Mucosa of rectum (tissue), 2 donors: Measurements from ENCODE around the gene PRR29.
A peak's percentile ranks its signal among the peaks of the same experiment; 100 is the strongest.
"Not testable (repeated sequence)": the region's sequence is repeated elsewhere in the genome, so short reads cannot be mapped to it uniquely, and the experiment has no call there.

Experiments used
- H3K27ac ChIP-seq, 2 donors: one replicate each; pipeline ENCODE4 v1.7.0; 2013; ENCODE audit warnings: inconsistent platforms in 2 of 2, low read depth in 2 of 2, low read length in 2 of 2
- H3K27me3 ChIP-seq, 2 donors: one replicate each; pipeline ENCODE4 v1.7.0; 2013; ENCODE audit warnings: low read length in 2 of 2; ENCODE audit not compliant: control insufficient read depth in 2 of 2, insufficient read depth in 2 of 2
- H3K36me3 ChIP-seq, 2 donors: one replicate each; pipeline ENCODE4 v1.7.0; 2013; ENCODE audit warnings: low read length in 2 of 2; ENCODE audit not compliant: control insufficient read depth in 2 of 2, insufficient read depth in 2 of 2
- H3K4me1 ChIP-seq, 2 donors: one replicate each; pipeline ENCODE4 v1.7.0; 2013; ENCODE audit warnings: low read length in 2 of 2, mild to moderate bottlenecking in 1 of 2; ENCODE audit not compliant: control insufficient read depth in 2 of 2, insufficient read depth in 2 of 2
- H3K4me3 ChIP-seq, 2 donors: one replicate each; pipeline ENCODE4 v1.7.0; 2013; ENCODE audit warnings: low read length in 2 of 2
- H3K9ac ChIP-seq, 2 donors: one replicate each; pipeline ENCODE4 v1.7.0; 2013; ENCODE audit warnings: low read length in 2 of 2, low read depth in 1 of 2, mild to moderate bottlenecking in 1 of 2
- H3K9me3 ChIP-seq, 2 donors: one replicate each; pipeline ENCODE4 v1.7.0; 2013; ENCODE audit warnings: low read length in 2 of 2; ENCODE audit not compliant: control insufficient read depth in 2 of 2
- donor health status: healthy.
- donor health status: Normal muscosa, but diverticular disease.

Gene PRR29

GRCh38 chr17:64004903-64005733 lies 7.0 kb downstream of the PRR29 start:
- peaks cover 4 to 11% of the 10 kb centered on the region in 2 donors for H3K4me1 ChIP-seq
- H3K4me3 ChIP-seq: no peak overlapping the region
- H3K27me3 ChIP-seq: no peaks in the 10 kb centered on the region
- H3K27ac ChIP-seq: no peak overlapping the region
- no peaks in the 10 kb centered on the region for H3K36me3 ChIP-seq
- H3K9me3 ChIP-seq: no peaks in the 10 kb centered on the region
- H3K9ac ChIP-seq: no peak overlapping the region

GRCh38 chr17:64005734-64006167 lies 7.6 kb downstream of the PRR29 start:
- Histone ChIP-seq H3K9me3 (no peaks in the 10 kb centered on the region), H3K27me3 (no peaks in the 10 kb centered on the region), H3K4me1 (peaks cover 4 to 11% of the 10 kb centered on the region in 2 donors), H3K36me3 (no peaks in the 10 kb centered on the region), H3K27ac (no peak overlapping the region), H3K9ac (no peak overlapping the region), H3K4me3 (no peak overlapping the region)

GRCh38 chr17:64006361-64007088 lies 8.4 kb downstream of the PRR29 start:
- peaks cover 4 to 11% of the 10 kb centered on the region in 2 donors for H3K4me1 ChIP-seq
- no peak overlapping the region for H3K9ac ChIP-seq
- H3K36me3 ChIP-seq: no peaks in the 10 kb centered on the region
- H3K4me3 ChIP-seq: no peak overlapping the region
- H3K27me3 ChIP-seq: no peaks in the 10 kb centered on the region
- H3K27ac ChIP-seq: no peak overlapping the region
- H3K9me3 ChIP-seq: no peaks in the 10 kb centered on the region

GRCh38 chr17:64007089-64007837 lies 9.1 kb downstream of the PRR29 start:
- H3K4me1 ChIP-seq: peaks cover 4 to 11% of the 10 kb centered on the region in 2 donors

GRCh38 chr17:64007838-64008282 lies 9.7 kb downstream of the PRR29 start:
- Histone ChIP-seq H3K4me1 (peaks cover 4 to 11% of the 10 kb centered on the region in 2 donors), H3K27ac (no peak overlapping the region), H3K4me3 (no peak overlapping the region), H3K9ac (no peak overlapping the region), H3K27me3 (no peaks in the 10 kb centered on the region), H3K9me3 (no peaks in the 10 kb centered on the region), H3K36me3 (no peaks in the 10 kb centered on the region)

More at GRCh38 chr17:64007089-64007837, 9.1 kb downstream of the PRR29 start:
- H3K27ac ChIP-seq, H3K4me3 ChIP-seq, H3K9me3 ChIP-seq, H3K36me3 ChIP-seq, H3K9ac ChIP-seq, H3K27me3 ChIP-seq: not testable (repeated sequence)

GRCh38 chr17:64008346-64008745 lies 10.2 kb downstream of the PRR29 start:
- H3K4me3 ChIP-seq: no peak overlapping the region
- no peak overlapping the region for H3K9ac ChIP-seq
- H3K36me3 ChIP-seq: no peaks in the 10 kb centered on the region
- peak overlapping the region in 1 of 2 donors; percentile 9 for H3K27ac ChIP-seq
- no peaks in the 10 kb centered on the region for H3K27me3 ChIP-seq
- no peaks in the 10 kb centered on the region for H3K9me3 ChIP-seq
- H3K4me1 ChIP-seq: peaks cover 4 to 11% of the 10 kb centered on the region in 2 donors

GRCh38 chr17:64008830-64009229 lies 10.7 kb downstream of the PRR29 start:
- Histone ChIP-seq H3K36me3 (no peaks in the 10 kb centered on the region), H3K27me3 (no peaks in the 10 kb centered on the region), H3K9ac (no peak overlapping the region), H3K4me1 (peaks cover 4 to 11% of the 10 kb centered on the region in 2 donors), H3K4me3 (no peak overlapping the region), H3K27ac (peak overlapping the region in 1 of 2 donors; percentile 9), H3K9me3 (no peaks in the 10 kb centered on the region)

- H3K9me3 ChIP-seq: no peaks in the 10 kb centered on the region
- no peak overlapping the region for H3K27ac ChIP-seq
- H3K36me3 ChIP-seq: no peaks in the 10 kb centered on the region
- peaks cover 4 to 11% of the 10 kb centered on the region in 2 donors for H3K4me1 ChIP-seq
- H3K4me3 ChIP-seq: no peak overlapping the region
- H3K9ac ChIP-seq: no peak overlapping the region
- H3K27me3 ChIP-seq: no peaks in the 10 kb centered on the region
These were observed 11.6 kb downstream of the PRR29 start for GRCh38 chr17:64009571-64010402.

- H3K4me1 ChIP-seq: peaks cover 4% of the 10 kb centered on the region in 2 donors
- peak overlapping the region in 1 of 2 donors; percentile 24 for H3K27ac ChIP-seq
- no peaks in the 10 kb centered on the region for H3K9me3 ChIP-seq
- no peaks in the 10 kb centered on the region for H3K36me3 ChIP-seq
- H3K27me3 ChIP-seq: no peaks in the 10 kb centered on the region
- no peak overlapping the region for H3K4me3 ChIP-seq
- no peak overlapping the region for H3K9ac ChIP-seq
These were observed 17.3 kb downstream of the PRR29 start for GRCh38 chr17:64015447-64015846.
